Right lung (tissue), 10 donors: Measurements from ENCODE around the gene HDHD5. TPM values are rescaled to one million over a fixed set of nuclear protein-coding genes. Genes with fewer than 3 reads are reported as not detected.

ENCODE experiments used
- DNase-seq, 2 donors: peaks; one replicate each; pipeline ENCODE4 v3.0.0-alpha.2; 2013
- long read RNA-seq, 8 donors: transcript quantifications; one replicate each; lab custom pipeline, GENCODE V29; 2026
- polyA plus RNA-seq, 5 donors: library from polyadenylated mRNA; unstranded; fragments of 120-200 nt; gene quantifications; one replicate each; pipeline versions ENCODE4 v1.2.1 to v1.2.3, GENCODE V29; 2013; ENCODE audit warnings: inconsistent platforms in 1 of 5, low replicate concordance in 1 of 5; ENCODE audit not compliant: insufficient read length in 5 of 5, insufficient read depth in 1 of 5

Gene HDHD5
- polyA plus RNA-seq: 10 to 100 TPM; 28.2 to 41.1 (median 33.2) TPM
- long read RNA-seq, donor 1, transcript HDHD5-202 (8 exons, 1,799 nt): major isoform, 13 of 23 reads
- long read RNA-seq, donor 1, partial matches to known transcripts: 5 of 23 reads
- long read RNA-seq, donor 1, other reads (novel, unspliced or antisense): 5 of 23 reads
- long read RNA-seq, donor 2, transcript HDHD5-202 (8 exons, 1,799 nt): major isoform, 8 of 9 reads
- long read RNA-seq, donor 2, partial matches to known transcripts: 0 of 9 reads
- long read RNA-seq, donor 2, other reads (novel, unspliced or antisense): 0 of 9 reads
- long read RNA-seq, donor 3, transcript HDHD5-202 (8 exons, 1,799 nt): major isoform, 9 of 16 reads
- long read RNA-seq, donor 3, partial matches to known transcripts: 6 of 16 reads
- long read RNA-seq, donor 3, other reads (novel, unspliced or antisense): 0 of 16 reads
- long read RNA-seq, donor 4, transcript HDHD5-202 (8 exons, 1,799 nt): major isoform, 7 of 14 reads
- long read RNA-seq, donor 4, partial matches to known transcripts: 5 of 14 reads
- long read RNA-seq, donor 4, other reads (novel, unspliced or antisense): 0 of 14 reads
- long read RNA-seq, donor 5, partial matches to known transcripts: 0 of 3 reads
- long read RNA-seq, donor 5, other reads (novel, unspliced or antisense): 0 of 3 reads
- long read RNA-seq, donor 6, transcript HDHD5-202 (8 exons, 1,799 nt): major isoform, 13 of 17 reads
- long read RNA-seq, donor 6, partial matches to known transcripts: 0 of 17 reads
- long read RNA-seq, donor 6, other reads (novel, unspliced or antisense): 0 of 17 reads
- long read RNA-seq, donor 7, transcript HDHD5-202 (8 exons, 1,799 nt): major isoform, 10 of 13 reads
- long read RNA-seq, donor 7, partial matches to known transcripts: 0 of 13 reads
- long read RNA-seq, donor 7, other reads (novel, unspliced or antisense): 0 of 13 reads
- long read RNA-seq, donor 8, transcript HDHD5-202 (8 exons, 1,799 nt): major isoform, 8 of 8 reads
- long read RNA-seq, donor 8, partial matches to known transcripts: 0 of 8 reads
- long read RNA-seq, donor 8, other reads (novel, unspliced or antisense): 0 of 8 reads

GRCh38 chr22:17158568-17159503, at the start of gene HDHD5:
TSS of gene HDHD5 (minus strand) at chr22:17159277. CDS start at chr22:17159251, 26 bp downstream.
- DNase-seq: peak; percentile 85 to 90

- no peak for DNase-seq
Measured at GRCh38 chr22:17205432-17205831, 46.4 kb upstream of the HDHD5 start.

GRCh38 chr22:17201285-17201945, 42.3 kb upstream of the HDHD5 start:
- DNase-seq: no peak

- DNase-seq: peak; percentile 73 to 75
Measured at GRCh38 chr22:17199003-17199731, 40.1 kb upstream of the HDHD5 start.

GRCh38 chr22:17198170-17199002, 39.3 kb upstream of the HDHD5 start:
- DNase-seq: peak; percentile 61 to 63

- DNase-seq: no peak
Measured at GRCh38 chr22:17194213-17194612, 35.1 kb upstream of the HDHD5 start.

GRCh38 chr22:17192186-17192585, 33.1 kb upstream of the HDHD5 start:
- no peak for DNase-seq

- no peak for DNase-seq
Measured at GRCh38 chr22:17191163-17191784, 32.2 kb upstream of the HDHD5 start.

- no peak for DNase-seq
Measured at GRCh38 chr22:17190702-17191101, 31.6 kb upstream of the HDHD5 start.

- no peak for DNase-seq
Measured at GRCh38 chr22:17176715-17177114, 17.6 kb upstream of the HDHD5 start.

GRCh38 chr22:17172029-17172833, 13.2 kb upstream of the HDHD5 start:
- DNase-seq: no peak

GRCh38 chr22:17171153-17172028, 12.3 kb upstream of the HDHD5 start:
- DNase-seq: peak; percentile 76 to 83

GRCh38 chr22:17167486-17167885, 8.4 kb upstream of the HDHD5 start:
- DNase-seq: no peak

- DNase-seq: no peak
Measured at GRCh38 chr22:17164392-17165024, 5.4 kb upstream of the HDHD5 start.

GRCh38 chr22:17162731-17163130, 3.7 kb upstream of the HDHD5 start:
- DNase-seq: no peak

GRCh38 chr22:17161991-17162390, 2.9 kb upstream of the HDHD5 start:
- DNase-seq: no peak
